ENCODE measurements around the gene EML6. TPM values are rescaled to one million over a fixed set of nuclear protein-coding genes. Genes with fewer than 3 reads are reported as not detected.
A peak's percentile ranks its signal among the peaks of the same experiment; 100 is the strongest.

The EML6 gene
- polyA plus RNA-seq, 2 of the 4 experiments (the other 2 are of a cell fraction) = 1.4 to 1.5 TPM

GRCh38 chr2:54787755-54788366, 64.4 kb downstream of the EML6 start:
- DNase-seq (ENCODE audit: low read depth in 1 of 2, low spot score in 1 of 2) = no peak
- FAIRE-seq = no peak
- Histone ChIP-seq H3K4me1 (peaks cover 10% of the 10 kb centered on the region; the same call in 2 of the 3 replicates), H3K4me3 (no peak overlapping the region), H3K27ac (no peak overlapping the region), H3K4me2 (no peak overlapping the region), H3K9me3 (no peaks in the 10 kb centered on the region)
- no peak for ATAC-seq
- ChIA-PET CTCF (no interaction called here), POLR2A (no interaction called here)
- 89% methylated on average over 17 of the region's 17 CpGs for whole genome bisulfite sequencing (ENCODE audit: missing lambda C conversion rate)
- TF ChIP-seq HOXA7 (CRISPR knock-in tag; IDR thresholded peaks at IDR 0.05) = no peak
- no peak for TF ChIP-seq FOSL2 (IDR thresholded peaks at IDR 0.05)
- no peak for TF ChIP-seq FOSL2 (CRISPR knock-in tag; IDR thresholded peaks at IDR 0.05)
- TF ChIP-seq TFCP2L1 (CRISPR knock-in tag; IDR thresholded peaks at IDR 0.05) = no peak
- TF ChIP-seq CEBPB (IDR thresholded peaks at IDR 0.05) = no peak
- no peak for TF ChIP-seq ZFP36 (IDR thresholded peaks at IDR 0.05; ENCODE audit: borderline replicate concordance, partially characterized antibody)
- no peak for TF ChIP-seq ZC3H11A (IDR thresholded peaks at IDR 0.05)
- TF ChIP-seq BHLHE40 (IDR thresholded peaks at IDR 0.05; ENCODE audit: low read depth, low read length) = no peak
- TF ChIP-seq MYC (IDR thresholded peaks at IDR 0.05; ENCODE audit: borderline replicate concordance, low read length) = no peak
- no peak for TF ChIP-seq RAD21 (conservative IDR thresholded peaks at IDR 0.05 in 1 of 2, IDR thresholded peaks at IDR 0.05 in 1 of 2)
- no peak for TF ChIP-seq SMC3 (IDR thresholded peaks at IDR 0.05)
- no peak for TF ChIP-seq CHD2 (IDR thresholded peaks at IDR 0.05; ENCODE audit: low read length, partially characterized antibody)
- TF ChIP-seq TP53 (CRISPR knock-in tag; IDR thresholded peaks at IDR 0.05) = no peak

GRCh38 chr2:54789878-54790277, 66.4 kb downstream of the EML6 start:
- WGBS (ENCODE audit: missing lambda C conversion rate) = 26% methylated on average over 2 of the region's 2 CpGs
- ATAC-seq (no peak), DNase-seq (ENCODE audit: low read depth in 1 of 2, low spot score in 1 of 2) (no peak), FAIRE-seq (peak; percentile 73)
- TF ChIP-seq NFE2L2 (conservative IDR thresholded peaks at IDR 0.05; ENCODE audit: low read length) (peak; percentile 55), MAFK (IDR thresholded peaks at IDR 0.05; ENCODE audit: partially characterized antibody) (peak; percentile 82), RCOR1 (IDR thresholded peaks at IDR 0.05; ENCODE audit: low read depth, low read length) (no peak), TP53 (CRISPR knock-in tag; IDR thresholded peaks at IDR 0.05) (no peak)
- H3K4me3 ChIP-seq = no peak overlapping the region
- H3K9me3 ChIP-seq = no peaks in the 10 kb centered on the region
- ChIA-PET POLR2A (no interaction called here), CTCF (no interaction called here)
- H3K27ac ChIP-seq = no peak overlapping the region
- H3K4me2 ChIP-seq = peak overlapping the region; percentile 17; the same call in 1 of the 3 replicates
- peaks cover 10% of the 10 kb centered on the region; the same call in 2 of the 3 replicates for H3K4me1 ChIP-seq

GRCh38 chr2:54791831-54792230, 68.4 kb downstream of the EML6 start:
- 84% methylated on average over 3 of the region's 3 CpGs for WGBS (ENCODE audit: missing lambda C conversion rate)
- no peak for FAIRE-seq
- Histone ChIP-seq H3K27ac (no peak overlapping the region), H3K4me1 (peaks cover 10% of the 10 kb centered on the region; the same call in 2 of the 3 replicates), H3K9me3 (no peaks in the 10 kb centered on the region), H3K4me2 (no peak overlapping the region), H3K4me3 (no peak overlapping the region)
- CTCF ChIA-PET = interaction anchor here (0.8 to 1.4 kb wide), 2 partner anchors 11 to 62 kb away, joined by 3 to 4 read pairs; no protein-coding TSS in a partner anchor
- no peak for DNase-seq (ENCODE audit: low read depth in 1 of 2, low spot score in 1 of 2)
- no peak for TF ChIP-seq TP53 (CRISPR knock-in tag; IDR thresholded peaks at IDR 0.05)
- no peak for TF ChIP-seq ESRRA (IDR thresholded peaks at IDR 0.05; ENCODE audit: borderline replicate concordance, low read length)
- no peak for TF ChIP-seq POLR2A (IDR thresholded peaks at IDR 0.05; ENCODE audit: low read length)
- TF ChIP-seq ZNF302 (CRISPR knock-in tag; IDR thresholded peaks at IDR 0.05) = no peak
- no peak for TF ChIP-seq SMC3 (IDR thresholded peaks at IDR 0.05)
- TF ChIP-seq HOXA7 (CRISPR knock-in tag; IDR thresholded peaks at IDR 0.05) = no peak
- no peak for TF ChIP-seq RCOR1 (IDR thresholded peaks at IDR 0.05; ENCODE audit: low read depth, low read length)
- no peak for TF ChIP-seq BHLHE40 (IDR thresholded peaks at IDR 0.05; ENCODE audit: low read depth, low read length)
- no peak for TF ChIP-seq PHF8 (IDR thresholded peaks at IDR 0.05; ENCODE audit: borderline replicate concordance, low read depth)
- TF ChIP-seq REST (IDR thresholded peaks at IDR 0.05) = no peak
- TF ChIP-seq NFE2L2 (conservative IDR thresholded peaks at IDR 0.05; ENCODE audit: low read length) = no peak
- no peak for TF ChIP-seq HOXB5 (CRISPR knock-in tag; IDR thresholded peaks at IDR 0.05)
- TF ChIP-seq KDM1A (IDR thresholded peaks at IDR 0.05; ENCODE audit: low read depth) = no peak
- TF ChIP-seq MAFK (IDR thresholded peaks at IDR 0.05; ENCODE audit: partially characterized antibody) = no peak
- TF ChIP-seq CTCF (IDR thresholded peaks at IDR 0.05) = no peak
- TF ChIP-seq TFCP2L1 (CRISPR knock-in tag; IDR thresholded peaks at IDR 0.05) = no peak
- TF ChIP-seq CHD4 (IDR thresholded peaks at IDR 0.05; ENCODE audit: borderline replicate concordance) = no peak
- no peak for TF ChIP-seq CBX2 (IDR thresholded peaks at IDR 0.05; ENCODE audit: borderline replicate concordance, low read depth)
- no peak for TF ChIP-seq CEBPB (IDR thresholded peaks at IDR 0.05)
- no peak for ATAC-seq
- POLR2A ChIA-PET = no interaction called here

All from A549 (cell line).